GM12892 (cell line): ENCODE measurements around the gene MYO16.

Source experiments
- POLR2A ChIP-seq: IDR thresholded peaks from 2 replicates; pipeline ENCODE4 v1.6.1; 2011; ENCODE audit warnings: low read depth, low read length, control low read depth
- POLR2AphosphoS5 ChIP-seq: IDR thresholded peaks from 2 replicates; pipeline ENCODE4 v1.6.1; 2011; ENCODE audit warnings: low read depth, low read length, control low read depth
- TAF1 ChIP-seq: IDR thresholded peaks from 2 replicates; pipeline ENCODE4 v1.6.1; 2011; ENCODE audit warnings: low read depth, mild to moderate bottlenecking, control low read depth, low read length, borderline replicate concordance

DNA sequence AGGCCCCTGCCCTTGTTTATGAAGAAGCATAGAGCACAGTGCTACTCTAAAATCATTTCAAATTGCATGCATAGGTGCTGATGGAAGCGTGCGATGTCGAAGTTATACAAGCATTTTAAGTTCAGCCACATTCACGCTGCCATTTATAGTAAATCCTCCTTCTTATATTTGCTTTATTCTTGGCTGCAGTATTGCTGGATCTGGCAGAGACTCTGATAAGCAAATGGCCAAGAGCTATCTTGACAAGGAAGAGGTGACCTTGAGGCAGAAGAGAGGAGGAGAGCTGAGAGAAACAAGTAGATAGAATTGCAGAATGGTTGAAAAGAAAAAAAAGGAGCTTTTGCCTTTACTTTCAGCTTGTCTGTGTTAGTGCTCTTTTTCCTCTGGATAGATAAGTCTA is 18.9 kb upstream of the MYO16 start:
- no peak for TF ChIP-seq POLR2A
- no peak for TF ChIP-seq POLR2AphosphoS5
- TF ChIP-seq TAF1: no peak
